Activated CD4-positive, alpha-beta T cell treated with anti-CD3 and anti-CD28 coated beads, Interleukin-2, amount 50 U/mL, for 1 hour (primary cell): ENCODE results near the gene CMIP.

Source experiments
- DNase-seq: peaks from one replicate; pipeline ENCODE4 v3.0.0-alpha.2; 2020

CMIP gene

DNA sequence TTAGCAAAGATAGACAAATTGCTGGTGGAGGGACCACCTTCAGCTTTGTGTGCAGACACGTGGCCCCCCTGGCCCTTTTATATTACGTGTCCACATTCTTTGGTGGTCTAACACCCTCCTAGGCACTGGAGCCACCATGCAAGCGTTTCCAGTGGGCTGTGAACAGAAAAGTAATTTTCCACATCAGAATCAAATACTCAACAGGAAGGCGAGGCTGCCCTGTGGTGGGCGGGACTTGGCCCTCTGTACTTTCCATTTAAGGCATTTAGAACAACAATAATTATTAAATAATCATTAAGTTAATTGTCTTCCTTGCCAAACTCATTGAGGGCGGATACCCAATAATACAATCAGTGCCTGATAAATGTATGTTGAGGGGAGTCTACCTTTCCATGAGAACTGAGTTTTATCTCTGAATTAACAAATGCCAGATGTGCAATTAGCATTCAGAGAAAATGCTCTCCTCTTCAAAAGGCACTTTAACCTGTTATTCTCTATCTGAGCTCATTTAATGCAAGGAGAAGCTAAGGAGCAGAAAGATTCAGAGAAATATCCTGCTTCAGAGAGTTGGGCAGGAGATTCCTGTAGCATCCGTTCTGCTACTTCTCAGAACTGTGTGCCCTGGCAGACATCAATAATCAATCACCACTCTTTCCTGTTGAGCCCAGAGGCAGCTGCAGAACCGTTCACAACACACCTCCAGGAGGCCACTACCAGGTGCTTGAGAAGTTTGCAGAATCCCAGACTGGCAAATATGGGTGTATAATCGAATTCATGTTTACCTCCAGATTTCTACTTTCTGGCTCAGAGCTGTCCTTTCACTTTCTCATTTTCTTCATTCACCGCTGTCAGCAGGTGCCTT is 109.4 kb downstream of the CMIP start:
- no peak for DNase-seq

DNA sequence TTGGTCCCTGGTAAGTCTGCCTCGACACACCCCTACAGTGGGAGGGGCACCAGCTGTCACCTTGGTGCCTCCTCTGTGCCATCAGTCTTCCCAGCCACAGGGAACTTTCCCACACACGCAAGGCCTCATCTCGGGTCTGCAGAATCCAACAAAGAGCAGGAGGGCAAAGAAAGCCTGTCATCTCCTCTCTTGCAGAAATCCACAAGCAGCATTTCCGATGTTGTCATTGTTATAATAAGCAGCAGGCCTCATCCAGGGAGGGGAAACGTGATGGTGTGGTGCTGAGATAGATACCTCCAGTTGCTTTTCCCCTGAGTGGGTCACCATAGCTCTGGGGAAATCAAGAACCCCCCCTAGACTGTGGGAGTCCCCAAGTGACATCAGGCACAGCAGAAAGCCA is 110.4 kb downstream of the CMIP start:
- DNase-seq: no peak

DNA sequence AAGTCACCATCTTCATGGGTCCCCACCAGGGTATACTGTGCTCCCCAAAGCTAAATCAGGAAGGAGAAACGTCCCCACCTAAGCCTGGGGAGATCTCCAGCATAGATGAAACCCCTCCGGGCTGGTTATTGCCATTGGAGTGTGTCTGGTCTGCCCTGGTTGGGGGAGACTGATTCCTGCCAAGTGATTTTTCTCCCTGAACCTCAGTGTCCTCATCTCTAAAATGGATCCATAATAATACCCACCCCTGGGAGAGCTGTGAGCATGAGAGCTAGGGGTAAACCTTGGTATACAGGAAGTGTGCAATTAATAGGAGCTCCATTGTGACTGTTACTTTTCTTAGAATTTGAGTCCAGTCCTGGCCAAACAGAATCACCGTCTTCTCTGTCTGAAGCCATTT is 111.1 kb downstream of the CMIP start:
- no peak for DNase-seq

DNA sequence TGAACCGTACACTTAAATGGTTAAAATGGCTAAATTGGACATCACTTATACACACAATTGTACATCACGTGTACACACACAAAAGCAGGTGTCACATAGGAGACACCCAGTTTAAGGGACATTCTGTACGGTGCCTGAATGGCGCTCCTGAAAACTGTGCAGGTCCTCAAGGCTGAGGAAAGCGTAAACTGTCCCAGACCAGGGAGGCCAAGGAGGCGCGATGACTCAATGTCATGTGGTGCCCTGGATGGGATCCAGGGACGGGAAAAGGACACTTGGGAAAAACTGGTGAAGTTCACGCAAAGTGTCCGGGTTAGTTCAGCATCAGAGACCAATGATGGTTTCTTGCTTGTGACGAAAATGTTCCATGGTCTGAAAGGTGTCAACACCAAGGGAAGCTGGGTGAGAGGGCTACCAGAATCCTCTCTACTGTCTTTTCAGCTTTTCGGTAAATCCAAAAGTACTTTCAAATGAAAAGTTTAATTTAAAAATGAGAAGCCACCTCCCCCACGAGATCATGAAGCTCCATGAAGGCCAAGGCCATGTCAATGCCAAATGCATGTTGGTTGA is 112.2 kb downstream of the CMIP start:
- no peak for DNase-seq

DNA sequence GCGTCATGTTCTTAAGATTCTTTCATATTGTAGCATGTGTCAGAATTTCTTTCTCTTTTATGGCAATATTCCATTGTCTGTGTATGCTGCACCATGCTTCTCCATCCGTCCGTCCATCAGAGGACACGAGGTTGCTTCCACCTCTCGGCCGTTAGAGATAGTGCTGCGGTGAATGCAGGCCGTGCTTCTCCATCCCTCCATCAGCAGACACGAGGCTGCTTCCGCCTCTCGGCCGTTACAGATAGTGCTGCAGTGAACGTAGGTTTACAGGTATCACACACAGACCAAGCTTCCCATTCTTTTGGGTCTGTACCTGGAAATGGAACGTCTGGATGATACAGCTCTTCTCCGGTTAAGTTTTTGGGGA is 113.5 kb downstream of the CMIP start:
- DNase-seq: no peak

DNA sequence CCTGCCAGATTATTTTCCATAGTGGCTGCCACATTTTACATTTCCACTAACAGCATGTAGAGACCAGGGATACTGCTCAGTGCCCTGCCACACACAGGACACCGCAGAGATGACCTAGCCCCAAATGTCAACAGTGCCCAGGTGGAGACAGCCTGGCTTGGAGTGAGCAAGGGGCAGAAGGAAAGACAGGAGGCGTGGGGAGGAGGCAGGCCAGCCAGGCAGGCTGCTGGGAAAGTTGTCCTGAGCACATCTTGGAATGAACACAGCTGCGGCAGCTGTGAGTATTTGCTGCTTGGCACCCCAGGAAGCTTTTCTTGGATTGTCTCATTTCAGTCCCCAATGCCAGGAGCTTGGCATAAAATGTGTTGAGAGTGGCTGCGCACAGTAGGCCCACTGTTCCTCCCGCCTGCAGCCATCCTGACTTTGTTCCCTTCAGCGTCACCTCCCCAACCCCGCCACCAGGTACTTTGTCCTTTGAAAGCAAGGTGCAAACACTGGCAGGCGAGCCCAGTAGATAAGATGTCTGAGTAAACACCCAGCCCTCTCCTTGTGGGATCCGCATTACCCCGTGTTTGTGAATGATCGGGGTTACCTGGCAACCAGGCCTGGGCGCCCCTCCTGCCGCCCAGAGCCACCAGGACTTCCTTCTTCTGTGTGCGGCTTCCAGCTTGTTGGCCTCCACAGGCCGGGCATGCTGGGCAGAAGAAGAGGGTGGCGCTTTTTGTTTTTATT is 114.0 kb downstream of the CMIP start:
- DNase-seq: no peak

DNA sequence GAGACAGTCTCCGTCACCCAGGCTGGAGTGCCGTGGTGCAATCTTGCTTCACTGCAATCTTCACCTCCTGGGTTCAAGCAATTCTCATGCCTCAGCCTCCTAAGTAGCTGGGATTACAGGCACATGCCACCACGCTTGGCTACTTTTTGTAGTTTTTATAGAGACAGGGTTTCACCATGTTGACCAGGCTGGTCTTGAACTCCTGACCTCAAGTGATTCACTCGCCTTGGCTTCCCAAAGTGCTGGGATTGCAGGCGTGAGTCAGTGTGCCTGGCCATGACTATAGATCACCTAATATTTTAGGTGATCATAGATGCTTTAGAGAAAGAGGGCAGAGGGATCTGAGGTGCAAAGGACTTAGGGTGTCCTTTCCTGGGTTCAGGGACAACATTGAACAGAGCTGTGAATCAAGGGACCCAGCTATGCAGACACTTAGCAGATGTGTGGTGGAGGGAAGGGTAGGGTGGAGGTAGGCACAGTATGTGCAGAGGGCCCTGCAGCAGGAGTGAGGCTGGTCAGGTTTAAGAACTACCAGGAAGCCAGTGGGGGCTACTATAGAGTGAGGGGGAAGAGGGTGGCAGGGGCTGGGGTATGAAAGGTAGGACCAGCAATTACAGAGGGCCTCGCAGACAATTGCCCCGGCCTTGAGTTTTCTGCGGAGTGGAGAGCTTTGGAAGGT is 116.5 kb downstream of the CMIP start:
- no peak for DNase-seq

DNA sequence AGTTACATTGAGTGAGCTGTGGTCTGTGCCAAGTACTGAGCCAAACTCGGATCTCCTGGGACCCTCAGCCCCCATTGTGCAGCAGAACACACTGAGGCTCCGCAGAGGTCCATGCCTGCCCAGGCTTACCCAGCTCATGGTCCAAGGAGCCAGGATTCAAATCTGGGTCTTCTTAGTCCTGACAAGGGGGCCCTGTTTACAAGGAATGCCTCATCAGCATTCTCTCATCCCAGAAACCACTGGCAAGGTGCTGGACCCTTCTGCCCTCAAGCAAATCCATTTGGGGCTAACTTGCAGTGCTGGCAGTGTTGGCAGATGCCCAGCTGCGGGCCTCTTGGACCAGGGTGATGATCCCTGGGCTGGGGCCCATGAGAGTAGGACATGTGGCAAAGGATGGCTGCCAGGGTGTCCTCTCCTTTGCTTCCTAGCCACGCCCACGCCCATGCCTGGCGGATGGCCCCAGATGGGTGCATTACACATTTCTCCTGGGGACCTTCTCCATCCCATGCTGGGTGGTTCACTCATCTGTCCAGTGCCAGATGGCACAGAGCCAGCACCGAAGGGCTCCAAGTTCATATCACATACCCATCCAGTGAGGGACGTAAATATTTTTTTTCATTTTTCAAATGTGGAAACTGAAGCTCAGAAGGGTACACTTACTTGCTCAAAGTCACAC is 117.7 kb downstream of the CMIP start:
- DNase-seq: no peak

DNA sequence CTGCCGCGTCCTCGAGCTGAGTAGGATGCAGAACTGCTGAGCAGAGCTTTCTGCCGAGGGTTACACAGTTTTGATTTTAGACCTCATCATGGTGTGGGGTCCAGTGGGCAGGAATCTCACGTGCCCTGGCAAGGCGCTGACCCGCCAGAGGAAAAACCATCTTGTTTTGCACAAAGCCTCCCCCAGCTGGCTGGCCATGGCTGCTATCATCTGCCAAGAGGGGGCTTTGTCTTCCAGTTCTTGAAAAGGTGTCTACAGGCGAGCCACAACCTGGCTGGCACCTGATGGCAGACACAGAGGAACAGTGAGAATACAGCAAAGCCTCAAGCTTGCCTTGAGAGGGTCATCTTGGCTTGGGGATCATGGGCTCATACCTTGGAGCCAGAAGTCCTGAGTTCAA is 118.3 kb downstream of the CMIP start:
- no peak for DNase-seq

DNA sequence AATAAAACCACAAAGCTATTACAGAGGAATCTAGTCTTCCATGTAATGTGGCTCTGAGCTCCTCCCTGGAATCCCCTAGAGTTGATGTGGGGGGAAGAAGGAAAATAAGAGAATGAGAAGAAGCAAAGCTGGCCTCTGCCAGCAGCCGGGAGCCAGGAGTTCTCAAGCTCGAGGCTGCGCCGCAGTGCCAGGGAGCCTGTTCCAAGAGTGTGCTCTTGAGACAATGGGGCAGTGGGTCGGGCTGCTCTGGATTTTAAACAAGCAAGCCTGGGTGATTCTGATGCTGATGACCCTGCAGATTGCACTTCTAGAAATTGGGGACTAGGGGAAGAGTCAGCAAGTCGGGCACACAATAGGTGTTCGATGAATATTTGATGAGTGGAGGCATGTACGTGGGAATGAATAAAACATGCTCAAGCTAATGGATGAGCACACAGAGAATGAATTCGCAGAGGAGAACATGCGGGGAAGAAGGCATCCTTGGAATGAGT is 119.9 kb downstream of the CMIP start:
- DNase-seq: no peak

DNA sequence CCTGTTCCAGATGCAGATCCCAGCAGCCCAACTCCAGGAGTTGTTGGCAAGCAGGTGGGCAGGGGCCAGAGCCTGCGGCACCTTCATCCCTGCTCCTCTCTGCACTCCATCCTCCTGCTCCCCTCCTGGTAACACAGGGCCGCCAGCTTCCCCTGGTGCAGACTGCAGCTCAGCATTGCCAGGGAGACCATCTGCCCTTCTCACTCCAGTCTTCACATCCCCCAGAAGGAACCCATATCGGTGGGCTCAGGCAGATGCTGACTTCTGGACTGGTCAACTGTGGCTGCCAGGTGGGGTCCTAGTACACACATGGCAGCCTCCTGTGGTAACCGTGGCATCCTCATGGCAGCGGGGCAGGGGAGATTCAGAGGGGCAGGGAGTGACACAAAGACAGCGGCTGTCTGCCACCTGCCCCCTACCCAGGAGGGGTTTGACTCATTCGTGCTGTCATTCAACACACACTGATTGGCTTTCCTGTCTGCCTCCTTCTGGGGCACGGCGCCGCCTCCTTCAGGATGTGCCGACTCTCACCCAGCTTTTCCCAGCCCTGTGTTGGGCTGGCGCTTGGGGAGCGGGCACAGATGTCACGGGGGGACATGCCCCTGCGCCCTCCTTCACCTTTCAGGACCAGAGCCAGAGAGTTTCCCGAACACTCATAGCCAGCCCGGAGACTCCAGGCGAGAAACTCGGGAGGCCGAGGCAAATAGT is 120.9 kb downstream of the CMIP start:
- no peak for DNase-seq

DNA sequence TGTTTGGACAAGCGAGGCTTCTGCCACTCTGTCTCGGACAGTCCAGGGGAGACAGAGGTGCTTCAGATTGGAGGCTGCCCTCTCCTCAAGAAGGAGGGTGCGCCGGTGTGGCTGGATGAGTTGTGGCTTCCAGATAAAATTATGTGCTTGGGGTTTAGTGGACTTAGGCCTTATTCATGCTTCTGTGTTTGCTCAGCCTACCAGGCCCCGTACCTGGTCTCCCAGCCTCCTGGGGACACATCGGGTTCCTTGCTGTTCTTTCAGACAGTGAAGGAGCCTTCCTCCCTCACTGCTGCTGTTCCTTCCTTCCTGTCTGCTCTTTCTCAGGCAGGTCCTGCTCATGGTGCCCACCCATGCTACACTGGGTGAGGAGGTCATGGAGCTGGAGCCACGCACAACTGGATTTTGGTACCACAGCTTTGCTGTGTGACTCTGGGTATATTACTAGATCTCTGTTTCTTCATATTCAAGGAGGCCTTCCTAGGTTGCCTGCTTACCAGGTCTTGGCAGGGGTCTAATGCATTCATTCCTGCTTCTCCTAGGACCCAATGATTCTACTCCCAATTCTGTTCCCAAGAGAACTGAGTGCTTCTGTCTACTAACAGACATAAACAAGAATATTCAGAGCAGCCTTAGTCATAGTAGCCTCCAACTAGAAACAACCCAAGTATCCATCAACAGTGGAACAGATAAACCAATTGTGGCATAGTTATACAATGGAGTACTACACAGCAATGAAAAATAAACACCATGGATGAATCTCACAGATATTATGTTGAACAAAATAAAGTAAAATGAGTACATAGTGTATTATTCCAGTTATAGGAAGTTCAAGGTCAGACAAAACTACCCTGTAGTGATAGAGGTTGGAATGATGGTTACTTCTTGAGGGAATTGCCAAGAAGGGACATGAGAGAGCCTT is 121.7 kb downstream of the CMIP start:
- DNase-seq: no peak

DNA sequence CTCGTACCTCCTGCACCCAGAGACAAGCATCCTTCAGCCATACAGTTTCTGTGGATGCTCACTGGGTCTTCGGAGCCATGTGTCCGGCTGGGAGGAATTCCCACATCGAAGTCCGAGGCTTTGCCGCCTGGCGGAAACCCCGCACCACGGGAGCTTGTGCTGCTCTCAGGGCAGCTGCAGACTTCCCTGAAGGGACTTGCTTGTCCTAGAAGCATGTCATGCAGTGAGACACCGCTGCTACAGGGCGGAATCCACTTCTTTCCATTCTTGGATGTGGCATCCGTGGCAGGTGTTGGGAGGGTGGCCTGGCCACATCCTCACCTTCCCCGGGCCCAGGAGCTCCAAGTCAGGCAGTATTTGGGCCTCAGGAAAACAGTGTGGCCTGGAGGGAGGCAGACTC is 122.5 kb downstream of the CMIP start:
- DNase-seq: no peak

DNA sequence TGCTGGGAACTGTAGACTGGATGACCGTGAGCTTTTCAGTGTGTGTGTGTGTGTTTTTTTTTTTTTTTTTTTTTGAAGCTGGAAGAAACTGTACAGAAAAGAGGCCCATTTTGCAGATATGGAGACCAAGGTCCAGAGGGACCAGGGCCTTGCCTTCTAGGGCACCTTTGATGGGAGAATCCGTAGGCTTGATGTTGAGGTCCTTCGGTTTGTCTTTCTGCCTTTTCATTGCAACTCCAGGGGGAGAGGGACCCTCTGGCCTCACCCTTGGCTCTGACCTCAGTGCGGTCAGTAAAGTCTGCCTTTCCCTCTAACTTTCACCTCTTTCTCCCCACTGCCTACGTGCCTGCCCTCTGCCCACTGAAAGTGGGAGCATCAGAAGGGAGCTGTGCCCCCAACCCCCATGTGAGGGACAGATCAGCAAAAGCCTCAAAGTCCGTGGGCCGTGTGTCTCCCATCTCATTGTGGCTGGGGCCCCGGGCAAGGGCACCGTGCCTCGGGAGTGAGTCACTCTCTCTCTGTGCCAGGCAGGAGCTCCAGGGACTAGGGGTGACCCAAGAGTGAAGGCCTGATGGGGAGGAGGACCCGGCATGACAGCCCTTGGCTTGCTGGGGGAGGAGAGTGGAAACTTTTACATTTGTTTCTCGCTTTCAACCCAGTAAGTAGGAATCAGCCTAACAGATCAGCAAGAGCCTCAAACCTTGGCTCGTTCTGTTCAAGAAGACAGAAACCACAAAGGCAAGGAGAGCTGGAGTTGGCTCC is 123.6 kb downstream of the CMIP start:
- DNase-seq: no peak

DNA sequence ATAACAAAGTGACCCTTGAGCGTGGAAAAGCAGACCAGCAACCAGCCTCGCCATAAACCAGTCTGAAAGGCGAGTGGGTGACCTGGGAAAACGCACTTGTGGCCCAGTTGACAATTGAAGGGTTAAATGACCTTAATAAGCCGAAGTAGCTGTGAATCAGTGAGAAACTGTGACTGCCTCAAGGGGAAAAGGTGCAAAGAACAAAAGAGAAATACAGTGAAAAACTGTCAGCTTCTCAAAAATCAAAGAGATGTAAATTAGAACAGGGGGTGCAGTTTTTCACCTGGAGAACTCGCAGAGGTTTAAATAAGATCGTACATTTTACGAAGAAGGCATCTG is 124.1 kb downstream of the CMIP start:
- DNase-seq: no peak

DNA sequence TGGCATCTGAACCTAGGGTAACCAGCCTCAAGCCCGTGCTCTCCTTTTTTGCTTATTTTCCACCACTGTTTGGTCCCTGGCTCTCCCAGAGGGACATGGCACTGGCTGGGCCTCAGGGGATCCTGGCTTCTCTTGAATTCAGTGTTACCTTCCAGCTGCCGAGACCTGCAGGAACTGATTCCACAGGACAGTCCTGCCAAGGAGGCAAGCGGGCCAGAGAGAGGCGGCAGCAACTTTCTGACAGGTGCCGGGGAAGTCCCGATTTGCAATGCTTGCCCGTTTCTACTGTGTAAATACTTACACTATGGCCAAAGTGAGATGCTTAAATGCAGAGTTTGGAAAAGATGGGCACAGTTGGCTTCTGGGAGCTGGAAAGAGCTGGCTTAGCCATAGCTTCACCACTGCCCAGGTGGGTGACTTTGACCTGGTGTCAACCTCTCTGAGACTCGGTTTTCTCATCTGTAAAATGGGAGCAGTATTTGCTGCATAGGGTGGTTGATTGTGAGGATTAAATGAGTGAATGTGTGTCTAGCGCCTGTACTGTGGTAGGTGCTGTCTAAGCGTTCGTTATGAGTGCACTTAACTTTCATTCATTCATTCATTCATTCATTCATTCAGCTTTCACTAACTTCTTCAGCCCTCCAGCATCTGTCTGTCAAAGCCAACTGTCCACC is 124.9 kb downstream of the CMIP start:
- no peak for DNase-seq

DNA sequence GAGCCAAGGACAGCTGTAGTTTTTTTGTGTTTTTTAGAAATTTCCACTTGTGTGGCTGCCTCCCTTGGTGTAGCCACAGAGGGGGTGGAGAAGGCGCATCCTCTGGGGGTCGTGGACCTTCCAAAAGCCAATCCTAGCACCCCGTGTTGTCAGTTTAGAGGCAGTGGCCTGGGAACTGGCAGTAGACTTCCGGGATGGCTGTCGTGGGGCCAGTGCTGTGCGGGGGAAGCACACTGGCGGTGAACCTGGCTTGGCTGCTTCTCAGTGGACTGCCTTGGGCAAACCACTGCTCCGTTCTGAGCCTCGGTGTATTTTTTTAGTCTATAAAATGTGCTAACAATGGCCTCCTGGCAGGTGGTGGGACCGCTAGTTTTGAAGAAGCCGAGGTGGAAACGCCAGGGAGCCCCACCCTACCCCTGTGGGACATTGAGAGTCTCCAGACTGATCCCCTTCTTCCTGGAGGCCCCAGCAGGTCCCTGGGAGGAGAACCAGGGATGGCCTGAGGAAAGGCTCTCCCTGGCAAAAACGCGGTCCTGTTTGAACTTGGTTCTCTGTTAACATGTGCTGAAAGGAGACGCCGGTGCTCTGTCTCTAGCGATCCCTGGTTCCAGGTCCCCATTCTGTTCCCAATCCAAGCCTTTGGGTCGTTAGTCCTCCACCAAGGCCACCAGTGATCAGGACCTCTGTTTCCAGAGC is 125.7 kb downstream of the CMIP start:
- DNase-seq: no peak

DNA sequence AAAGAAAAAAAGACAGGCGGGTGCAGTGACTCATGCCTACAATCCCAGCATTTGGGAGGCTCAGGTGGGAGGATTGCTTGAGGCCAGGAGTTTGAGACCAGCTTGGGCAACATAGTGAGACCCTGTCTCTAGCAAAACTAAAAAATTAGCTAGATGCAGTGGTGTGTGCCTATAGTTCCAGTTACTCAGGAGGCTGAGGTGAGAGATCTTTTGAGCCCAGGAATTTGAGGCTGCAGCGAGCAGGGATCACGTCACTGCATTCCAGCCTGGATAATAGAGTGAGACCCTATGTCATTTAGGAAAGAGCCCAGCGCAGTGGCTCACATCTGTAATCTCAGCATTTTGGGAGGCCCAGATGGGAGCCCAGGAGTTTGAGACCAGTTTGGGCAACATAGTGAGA is 126.6 kb downstream of the CMIP start:
- no peak for DNase-seq
